ENCODE results near the gene SELENOM.

DNA sequence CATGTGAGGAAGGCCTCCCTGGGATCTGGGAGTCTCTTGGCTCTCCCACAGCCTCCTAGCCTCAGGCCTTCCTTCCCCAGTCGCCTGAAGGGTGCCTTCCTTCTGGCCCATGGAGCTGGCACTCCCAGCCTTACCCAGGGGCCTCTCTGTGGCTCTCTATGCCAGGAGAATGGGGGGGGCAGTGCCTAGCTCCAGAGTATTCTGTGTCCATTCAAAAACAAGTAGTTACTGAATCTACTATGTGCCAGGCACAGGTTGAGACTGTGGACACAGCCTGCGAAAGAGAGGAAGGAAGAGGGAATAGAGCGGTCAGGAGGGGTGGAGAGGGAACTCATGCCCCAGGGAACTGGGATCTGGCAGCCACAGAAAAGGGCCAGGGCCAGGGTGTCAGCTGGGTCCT lies 35.7 kb upstream of the SELENOM start:
- TF ChIP-seq, protein P1, sequence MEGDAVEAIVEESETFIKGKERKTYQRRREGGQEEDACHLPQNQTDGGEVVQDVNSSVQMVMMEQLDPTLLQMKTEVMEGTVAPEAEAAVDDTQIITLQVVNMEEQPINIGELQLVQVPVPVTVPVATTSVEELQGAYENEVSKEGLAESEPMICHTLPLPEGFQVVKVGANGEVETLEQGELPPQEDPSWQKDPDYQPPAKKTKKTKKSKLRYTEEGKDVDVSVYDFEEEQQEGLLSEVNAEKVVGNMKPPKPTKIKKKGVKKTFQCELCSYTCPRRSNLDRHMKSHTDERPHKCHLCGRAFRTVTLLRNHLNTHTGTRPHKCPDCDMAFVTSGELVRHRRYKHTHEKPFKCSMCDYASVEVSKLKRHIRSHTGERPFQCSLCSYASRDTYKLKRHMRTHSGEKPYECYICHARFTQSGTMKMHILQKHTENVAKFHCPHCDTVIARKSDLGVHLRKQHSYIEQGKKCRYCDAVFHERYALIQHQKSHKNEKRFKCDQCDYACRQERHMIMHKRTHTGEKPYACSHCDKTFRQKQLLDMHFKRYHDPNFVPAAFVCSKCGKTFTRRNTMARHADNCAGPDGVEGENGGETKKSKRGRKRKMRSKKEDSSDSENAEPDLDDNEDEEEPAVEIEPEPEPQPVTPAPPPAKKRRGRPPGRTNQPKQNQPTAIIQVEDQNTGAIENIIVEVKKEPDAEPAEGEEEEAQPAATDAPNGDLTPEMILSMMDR (IDR thresholded peaks at IDR 0.05; ENCODE audit: insufficient read depth, low read length, poor library complexity, severe bottlenecking), result no peak
- no peak for TF ChIP-seq EZH2phosphoT487 (conservative IDR thresholded peaks at IDR 0.05; ENCODE audit: low read length)
